Measurements from ENCODE around the gene REM1.
A peak's percentile ranks its signal among the peaks of the same experiment; 100 is the strongest.

REM1 gene

DNA sequence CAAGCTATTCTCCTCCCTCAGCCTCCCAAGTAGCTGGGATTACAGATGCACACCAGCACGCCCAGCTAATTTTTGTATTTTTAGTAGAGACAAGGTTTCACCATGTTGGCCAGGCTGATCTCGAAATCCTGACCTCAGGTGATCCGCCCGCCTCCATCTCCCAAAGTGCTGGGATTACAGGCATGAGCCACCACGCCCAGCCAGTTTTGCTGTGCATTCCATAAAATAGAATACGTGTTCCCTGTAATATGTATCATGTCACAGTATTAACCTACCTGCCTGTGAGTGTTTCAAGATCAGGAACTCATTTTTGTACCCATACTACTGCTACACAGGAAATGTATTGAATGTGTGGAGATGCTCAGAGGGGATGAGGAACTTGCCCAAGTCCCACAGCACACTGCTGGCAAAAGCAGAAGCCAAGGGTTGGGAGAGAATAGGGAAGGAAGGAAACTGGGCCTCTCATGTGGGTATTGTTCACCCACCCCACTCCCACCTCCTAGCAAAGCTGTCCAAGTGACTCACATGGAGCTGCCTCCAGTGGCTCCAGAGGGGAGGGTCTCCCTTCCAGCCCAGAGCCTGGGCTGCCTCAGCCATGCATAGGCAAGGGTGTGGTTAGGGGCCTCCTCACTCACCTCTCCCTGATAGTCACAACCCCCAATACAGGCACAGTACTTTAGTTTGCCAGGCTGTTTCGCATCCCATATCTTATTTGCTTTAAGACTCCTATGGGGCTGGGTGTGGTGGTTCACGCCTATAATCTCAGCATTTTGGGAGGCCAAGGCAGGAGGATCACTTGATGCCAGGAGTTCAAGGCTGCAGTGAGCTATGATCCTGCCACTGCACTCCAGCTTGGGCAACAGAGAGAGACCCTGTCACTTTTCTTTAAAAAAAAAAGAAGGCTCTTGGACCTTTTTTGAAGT lies 48.5 kb downstream of the REM1 start:
- DNase-seq = peak; percentile 93

DNA sequence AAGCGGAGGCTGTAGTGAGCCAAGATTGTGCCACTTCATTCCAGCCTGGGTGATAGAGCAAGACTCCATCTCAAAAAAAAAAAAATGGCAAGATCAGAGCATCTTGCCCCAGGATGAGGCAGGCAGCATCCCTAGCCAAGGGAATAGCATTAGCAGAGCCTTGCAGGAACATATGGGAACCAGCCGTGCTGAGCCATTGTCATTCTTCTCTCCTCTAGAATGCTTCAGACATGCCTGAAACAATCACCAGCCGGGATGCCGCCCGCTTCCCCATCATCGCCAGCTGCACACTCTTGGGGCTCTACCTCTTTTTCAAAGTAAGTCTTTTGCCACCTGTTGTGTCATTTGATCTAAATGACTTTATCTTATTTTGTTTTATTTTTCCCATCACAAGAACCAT lies 52.2 kb downstream of the REM1 start:
- no peak for DNase-seq

All from inflammatory macrophage treated with lipopolysaccharide for 4 hours (primary cell).